Parathyroid adenoma (tissue), 2 donors: ENCODE measurements around the gene MORN2.

Experiments used
- H2AFZ ChIP-seq: fragments of 300-600 bp; sonication (generic); one replicate; pipeline ENCODE4 v1.7.0; 2017; ENCODE audit warnings: antibody characterized with exemption, mild to moderate bottlenecking
- H3K27ac ChIP-seq: fragments of 300-600 bp; sonication (generic); one replicate; pipeline ENCODE4 v1.7.0; 2017
- H3K27me3 ChIP-seq: fragments of 300-600 bp; sonication (generic); one replicate; pipeline ENCODE4 v1.7.0; 2017; ENCODE audit warnings: low read length; ENCODE audit not compliant: control insufficient read depth, insufficient read depth
- H3K36me3 ChIP-seq: fragments of 300-600 bp; sonication (generic); one replicate; pipeline ENCODE4 v1.7.0; 2017; ENCODE audit warnings: low read length; ENCODE audit not compliant: control insufficient read depth, insufficient read depth
- H3K4me1 ChIP-seq: fragments of 300-600 bp; sonication (generic); one replicate; pipeline ENCODE4 v1.7.0; 2017; ENCODE audit warnings: control low read depth
- H3K4me2 ChIP-seq: fragments of 300-600 bp; sonication (generic); one replicate; pipeline ENCODE4 v1.7.0; 2017; ENCODE audit warnings: low read length
- H3K4me3 ChIP-seq: fragments of 300-600 bp; sonication (generic); one replicate; pipeline ENCODE4 v1.7.0; 2017; ENCODE audit warnings: low read depth, low read length
- H3K79me2 ChIP-seq: fragments of 300-600 bp; sonication (generic); one replicate; pipeline ENCODE4 v1.7.0; 2017; ENCODE audit warnings: control low read depth
- H3K9ac ChIP-seq: fragments of 300-600 bp; sonication (generic); one replicate; pipeline ENCODE4 v1.7.0; 2017; ENCODE audit warnings: mild to moderate bottlenecking
- H3K9me3 ChIP-seq: fragments of 300-600 bp; sonication (generic); one replicate; pipeline ENCODE4 v1.7.0; 2017; ENCODE audit warnings: low read length; ENCODE audit not compliant: control insufficient read depth
- TF ChIP-seq, protein P1 (sequence below): fragments of 300-600 bp; sonication (generic); IDR thresholded peaks from one replicate; pipeline ENCODE4 v1.7.0; 2017; ENCODE audit warnings: antibody characterized with exemption, mild to moderate bottlenecking
- donor health status: primary hyperparathyroidism.

Gene MORN2

DNA sequence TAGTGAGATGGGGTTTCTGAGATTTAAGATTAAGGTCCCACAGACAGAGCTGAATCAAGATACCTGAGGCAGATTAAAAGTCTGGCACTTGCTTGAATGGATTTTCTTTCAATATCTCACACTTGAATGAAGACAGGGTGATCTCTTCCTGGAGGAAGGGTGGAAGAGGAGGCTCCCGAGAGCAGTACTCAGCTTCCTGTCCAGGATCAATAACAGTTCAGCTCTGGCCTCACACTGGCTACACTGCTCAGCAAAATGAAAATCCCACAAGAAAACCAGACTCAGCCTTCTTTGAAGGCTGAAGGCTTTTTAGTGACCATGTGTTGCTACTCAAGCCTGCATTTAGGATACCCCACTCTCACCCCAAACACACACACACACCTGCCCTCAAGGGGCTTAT is 24.9 kb downstream of the MORN2 start:
- H3K27ac ChIP-seq, result no peak overlapping the region
- no peak overlapping the region for H3K4me3 ChIP-seq
- no peak overlapping the region for H3K9ac ChIP-seq
- H2AFZ ChIP-seq, result no peak overlapping the region
- no peaks in the 10 kb centered on the region for H3K9me3 ChIP-seq
- no peaks in the 10 kb centered on the region for H3K4me1 ChIP-seq
- H3K4me2 ChIP-seq, result no peak overlapping the region
- no peaks in the 10 kb centered on the region for H3K36me3 ChIP-seq
- H3K27me3 ChIP-seq, result no peaks in the 10 kb centered on the region
- TF ChIP-seq, protein P1, sequence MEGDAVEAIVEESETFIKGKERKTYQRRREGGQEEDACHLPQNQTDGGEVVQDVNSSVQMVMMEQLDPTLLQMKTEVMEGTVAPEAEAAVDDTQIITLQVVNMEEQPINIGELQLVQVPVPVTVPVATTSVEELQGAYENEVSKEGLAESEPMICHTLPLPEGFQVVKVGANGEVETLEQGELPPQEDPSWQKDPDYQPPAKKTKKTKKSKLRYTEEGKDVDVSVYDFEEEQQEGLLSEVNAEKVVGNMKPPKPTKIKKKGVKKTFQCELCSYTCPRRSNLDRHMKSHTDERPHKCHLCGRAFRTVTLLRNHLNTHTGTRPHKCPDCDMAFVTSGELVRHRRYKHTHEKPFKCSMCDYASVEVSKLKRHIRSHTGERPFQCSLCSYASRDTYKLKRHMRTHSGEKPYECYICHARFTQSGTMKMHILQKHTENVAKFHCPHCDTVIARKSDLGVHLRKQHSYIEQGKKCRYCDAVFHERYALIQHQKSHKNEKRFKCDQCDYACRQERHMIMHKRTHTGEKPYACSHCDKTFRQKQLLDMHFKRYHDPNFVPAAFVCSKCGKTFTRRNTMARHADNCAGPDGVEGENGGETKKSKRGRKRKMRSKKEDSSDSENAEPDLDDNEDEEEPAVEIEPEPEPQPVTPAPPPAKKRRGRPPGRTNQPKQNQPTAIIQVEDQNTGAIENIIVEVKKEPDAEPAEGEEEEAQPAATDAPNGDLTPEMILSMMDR, result no peak
- H3K79me2 ChIP-seq, result no peaks in the 10 kb centered on the region

DNA sequence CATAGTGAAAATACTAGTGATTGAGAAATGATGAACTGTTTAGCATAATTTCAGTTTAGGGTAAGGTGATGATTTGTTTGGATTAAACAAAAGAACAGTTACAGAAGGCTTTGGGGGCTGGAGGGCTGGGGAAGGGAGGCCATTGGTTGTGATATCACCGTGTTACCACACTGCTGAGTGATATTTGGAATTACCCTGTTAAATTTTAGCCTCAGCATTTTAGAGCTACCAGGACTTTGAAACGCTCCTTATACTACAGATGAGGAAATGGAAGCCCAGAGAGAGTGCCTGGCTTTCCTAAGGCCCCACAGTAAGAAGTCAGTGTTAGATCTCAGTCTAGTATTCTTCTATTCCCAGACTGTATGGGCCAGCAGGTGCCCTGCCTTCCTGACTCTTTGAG is 29.5 kb downstream of the MORN2 start:
- Histone ChIP-seq H2AFZ (no peak overlapping the region), H3K79me2 (no peaks in the 10 kb centered on the region), H3K27me3 (no peaks in the 10 kb centered on the region), H3K9me3 (no peaks in the 10 kb centered on the region), H3K4me1 (peaks cover 5% of the 10 kb centered on the region), H3K4me2 (no peak overlapping the region), H3K27ac (no peak overlapping the region), H3K36me3 (no peaks in the 10 kb centered on the region), H3K4me3 (no peak overlapping the region), H3K9ac (no peak overlapping the region)
- TF ChIP-seq, protein P1, result no peak

DNA sequence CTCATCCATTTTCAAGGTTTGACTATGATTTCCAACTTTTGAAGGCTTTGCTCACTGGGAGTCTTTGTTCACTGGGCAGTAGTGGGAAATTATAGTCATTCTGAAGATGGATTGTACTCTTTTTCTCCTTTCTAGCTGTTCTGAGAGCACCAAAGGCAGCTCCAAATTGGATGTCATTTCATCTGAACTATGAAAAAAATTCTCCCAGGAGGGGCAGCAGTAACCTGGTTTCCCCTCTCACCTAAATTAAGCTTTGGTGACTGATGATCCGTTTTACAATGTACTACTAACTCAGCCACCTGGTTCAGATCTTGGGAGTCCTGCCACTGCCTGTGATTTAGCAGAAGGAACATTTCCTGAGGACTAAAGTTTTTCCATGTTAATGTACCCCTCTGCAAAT is 31.5 kb downstream of the MORN2 start:
- H3K9ac ChIP-seq, result no peak overlapping the region
- no peak overlapping the region for H3K27ac ChIP-seq
- TF ChIP-seq, protein P1, result no peak
- H3K9me3 ChIP-seq, result no peaks in the 10 kb centered on the region
- no peak overlapping the region for H3K4me3 ChIP-seq
- H2AFZ ChIP-seq, result no peak overlapping the region
- H3K27me3 ChIP-seq, result no peaks in the 10 kb centered on the region
- H3K4me1 ChIP-seq, result peaks cover 5% of the 10 kb centered on the region
- no peaks in the 10 kb centered on the region for H3K79me2 ChIP-seq
- no peak overlapping the region for H3K4me2 ChIP-seq
- no peaks in the 10 kb centered on the region for H3K36me3 ChIP-seq

DNA sequence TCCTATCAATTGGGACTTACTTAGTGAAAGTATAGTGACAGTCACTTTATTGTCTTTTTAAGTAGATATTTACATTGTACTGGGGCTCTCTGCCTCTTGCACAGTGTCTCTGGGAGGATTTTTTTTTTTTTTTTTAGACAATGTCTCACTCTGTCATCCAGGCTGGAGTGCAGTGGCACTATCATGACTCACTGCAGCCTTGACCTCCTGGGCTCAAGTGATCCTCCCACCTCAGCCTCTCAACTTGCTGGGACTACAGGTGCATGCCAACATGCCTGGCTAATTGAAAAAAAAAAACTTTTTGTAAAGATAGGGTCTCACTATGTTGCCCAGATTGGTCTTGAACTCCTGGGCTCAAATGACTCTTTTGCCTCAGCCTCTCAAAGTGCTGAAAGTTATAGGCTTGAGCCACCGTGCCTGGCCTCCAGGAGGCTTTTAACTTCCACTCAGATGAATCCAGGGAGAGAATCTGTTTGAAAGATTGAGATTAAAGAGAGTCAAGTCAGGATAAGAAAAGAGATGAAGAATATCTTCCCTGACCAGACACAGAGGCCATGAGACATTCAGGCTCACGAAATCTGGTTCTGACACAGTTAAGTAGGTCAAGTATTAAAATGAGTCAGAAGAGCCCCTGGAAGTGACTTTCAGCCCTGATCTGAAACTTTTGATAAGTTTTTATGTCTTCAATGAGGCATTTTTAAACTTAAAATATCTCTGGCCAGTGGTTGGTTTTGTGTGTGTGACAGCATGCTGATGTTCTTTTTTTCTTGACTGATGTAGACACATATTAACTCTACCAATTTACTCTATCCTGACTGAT is 32.2 kb downstream of the MORN2 start:
- Histone ChIP-seq H3K27ac (no peak overlapping the region), H3K4me1 (peaks cover 5% of the 10 kb centered on the region), H3K27me3 (no peaks in the 10 kb centered on the region), H3K9me3 (no peaks in the 10 kb centered on the region), H2AFZ (no peak overlapping the region), H3K4me3 (no peak overlapping the region), H3K79me2 (no peaks in the 10 kb centered on the region), H3K36me3 (no peaks in the 10 kb centered on the region), H3K9ac (no peak overlapping the region), H3K4me2 (no peak overlapping the region)
- TF ChIP-seq, protein P1, result no peak

DNA sequence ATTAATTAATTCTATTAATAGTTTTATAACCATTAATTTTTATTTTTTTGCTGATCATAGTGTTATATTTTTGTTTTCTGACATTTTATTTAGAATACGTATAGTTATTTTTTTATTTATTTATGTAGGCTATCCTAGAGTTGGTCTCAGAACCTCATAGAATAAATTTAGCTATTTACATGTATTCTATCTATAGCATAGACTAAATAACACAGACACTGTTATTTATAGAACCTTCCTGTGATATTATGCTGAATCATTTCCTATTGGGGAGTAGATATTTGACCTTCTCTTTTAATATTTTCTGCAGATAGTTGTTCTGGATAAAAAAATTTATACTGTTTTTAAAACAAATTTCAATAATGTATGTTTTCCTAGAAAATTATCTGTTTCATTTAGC is 34.1 kb downstream of the MORN2 start:
- H3K4me1 ChIP-seq, result peaks cover 5% of the 10 kb centered on the region
- no peak overlapping the region for H3K9ac ChIP-seq
- no peaks in the 10 kb centered on the region for H3K27me3 ChIP-seq
- no peak overlapping the region for H3K4me3 ChIP-seq
- TF ChIP-seq, protein P1, result no peak
- H3K27ac ChIP-seq, result no peak overlapping the region
- no peak overlapping the region for H2AFZ ChIP-seq
- no peaks in the 10 kb centered on the region for H3K9me3 ChIP-seq
- no peaks in the 10 kb centered on the region for H3K79me2 ChIP-seq
- H3K36me3 ChIP-seq, result no peaks in the 10 kb centered on the region
- H3K4me2 ChIP-seq, result no peak overlapping the region
